ENCODE data around the gene CHRNA9. TPM values are rescaled to one million over a fixed set of nuclear protein-coding genes. Genes with fewer than 3 reads are reported as not detected.
"Not testable (repeated sequence)": the region's sequence is repeated elsewhere in the genome, so short reads cannot be mapped to it uniquely, and the experiment has no call there.

Gene CHRNA9
- total and polyA plus RNA-seq, 2 of the 4 experiments (the other 2 are of a cell fraction): not detected

DNA sequence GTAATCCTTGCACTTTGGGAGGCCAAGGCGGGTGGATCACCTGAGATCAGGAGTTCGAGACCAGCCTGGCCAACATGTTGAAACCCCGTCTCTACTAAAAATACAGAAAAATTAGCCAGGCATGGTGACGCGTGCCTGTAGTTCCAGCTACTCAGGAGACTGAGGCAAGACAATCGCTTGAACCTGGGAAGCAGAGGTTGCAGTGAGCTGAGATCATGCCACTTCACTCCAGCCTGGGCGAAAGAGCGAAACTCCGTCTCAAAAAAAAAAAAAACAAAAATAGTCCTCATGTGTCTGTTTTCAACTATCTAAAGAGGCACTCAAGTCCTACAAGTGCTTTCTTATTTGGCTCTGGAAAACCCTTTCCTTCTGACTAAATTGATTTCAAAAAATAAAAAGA lies 57.1 kb downstream of the CHRNA9 start:
- ATAC-seq (ENCODE audit: low read depth); H2AK9ac ChIP-seq (replicated peaks; ENCODE audit: low read depth, low read length, poor library complexity); H4K5ac ChIP-seq (ENCODE audit: low read depth, low read length); H2BK15ac ChIP-seq (ENCODE audit: low read depth, low read length); H3K9me3 ChIP-seq (ENCODE audit: control insufficient read depth, insufficient read depth, low read length); H3K4me3 ChIP-seq (ENCODE audit: insufficient read depth, low read depth, low read length); H4K8ac ChIP-seq (ENCODE audit: low read depth in 2 of 2, low read length in 2 of 2); H4K91ac ChIP-seq (ENCODE audit: insufficient read depth, low read depth, low read length); H3K27me3 ChIP-seq (ENCODE audit: control insufficient read depth, insufficient read depth, low read length); H2BK5ac ChIP-seq (ENCODE audit: low read depth, low read length, poor library complexity, severe bottlenecking); in situ Hi-C loops (cut with MboI; ENCODE audit: low sequenced_read_pairs); H3K9me1 ChIP-seq (ENCODE audit: insufficient read depth, low read length); POLR2A ChIA-PET (ENCODE audit: unreplicated experiment); H3K27ac ChIP-seq (ENCODE audit: insufficient read depth, low read length); H3K4me1 ChIP-seq (ENCODE audit: control insufficient read depth, insufficient read depth, low read length); H3K4ac ChIP-seq (ENCODE audit: low read depth, low read length); H2BK20ac ChIP-seq (ENCODE audit: low read depth, low read length); dilution Hi-C loops (cut with HindIII; ENCODE audit: low sequenced_read_pairs, unreplicated experiment); H2BK120ac ChIP-seq (ENCODE audit: low read depth, low read length); H3K14ac ChIP-seq (replicated peaks; ENCODE audit: low read depth, low read length); H3K18ac ChIP-seq (ENCODE audit: low read depth, low read length); intact Hi-C loops (cut with micrococcal nuclease); H3K36me3 ChIP-seq (ENCODE audit: control insufficient read depth, insufficient read depth, low read length); H3K9ac ChIP-seq (ENCODE audit: low read depth, low read length); BruUV-seq (replicated peaks); H3K79me1 ChIP-seq (ENCODE audit: low read depth in 1 of 2, low read length in 2 of 2); H2AFZ ChIP-seq (replicated peaks; ENCODE audit: low read length, poor library complexity); H3K56ac ChIP-seq (ENCODE audit: extremely low read depth, insufficient read depth, low read length); H3K4me2 ChIP-seq (ENCODE audit: low read depth, low read length); H2AK5ac ChIP-seq (ENCODE audit: low read depth, low read length); DNase-seq; H3K23ac ChIP-seq (ENCODE audit: low read depth, low read length); H4K20me1 ChIP-seq (ENCODE audit: insufficient read depth, low read length): not testable (repeated sequence)
- WGBS, 2 experiments (ENCODE audit: extremely low coverage in 2 of 2, insufficient read length in 1 of 2): 100% methylated on average over 1 of the region's 9 CpGs; no CpG with 5 or more reads in 1 of the 2 experiments
- CTCF ChIA-PET: interaction anchor here (0.8 kb wide), 1 partner anchor 11 kb away, joined by 3 read pairs; no protein-coding TSS in a partner anchor

Measured in IMR-90 (cell line).